Esophagus (tissue), 2 donors: Measurements from ENCODE around the gene TET2. TPM values are rescaled to one million over a fixed set of nuclear protein-coding genes. Genes with fewer than 3 reads are reported as not detected.

Experiments used
- H3K27ac ChIP-seq, 2 donors: one replicate each; pipeline ENCODE4 v1.5.1; 2013; ENCODE audit warnings: low read depth in 2 of 2, mild to moderate bottlenecking in 2 of 2, inconsistent platforms in 1 of 2, low read length in 1 of 2, moderate library complexity in 1 of 2
- H3K27me3 ChIP-seq, 2 donors: one replicate each; pipeline ENCODE4 v1.6.1; 2013; ENCODE audit warnings: low read length in 2 of 2, control low read depth in 1 of 2, mild to moderate bottlenecking in 1 of 2; ENCODE audit not compliant: insufficient read depth in 2 of 2, control insufficient read depth in 1 of 2
- H3K36me3 ChIP-seq, 2 donors: one replicate each; pipeline ENCODE4 v1.6.1; 2013; ENCODE audit warnings: low read length in 1 of 2; ENCODE audit not compliant: control insufficient read depth in 2 of 2, insufficient read depth in 2 of 2
- H3K4me1 ChIP-seq, 2 donors: one replicate each; pipeline ENCODE4 v1.6.1; 2013; ENCODE audit warnings: low read length in 1 of 2; ENCODE audit not compliant: control insufficient read depth in 2 of 2, insufficient read depth in 2 of 2
- H3K4me3 ChIP-seq, 2 donors: one replicate each; pipeline ENCODE4 v1.5.1; 2013; ENCODE audit warnings: low read length in 2 of 2, mild to moderate bottlenecking in 2 of 2, low read depth in 1 of 2, moderate library complexity in 1 of 2
- H3K9me3 ChIP-seq, 2 donors: one replicate each; pipeline ENCODE4 v1.6.1; 2013; ENCODE audit warnings: mild to moderate bottlenecking in 2 of 2, low read depth in 1 of 2, low read length in 1 of 2, moderate library complexity in 1 of 2; ENCODE audit not compliant: control insufficient read depth in 2 of 2, insufficient read depth in 1 of 2
- WGBS, 2 donors: extraction: QIAGEN DNeasy Blood & Tissue Kit; methylation state at CpG; one replicate each; pipeline ENCODE4 v1.1.7; 2013; 5-methylcytosine and 5-hydroxymethylcytosine counted together
- polyA plus RNA-seq, 2 donors: library from polyadenylated mRNA; stranded (reverse); fragments of 200-250 nt; gene quantifications; one replicate each; pipeline ENCODE4 v1.2.3, GENCODE V29; 2013
- donor health status: healthy with polysubstance abuse.
- donor health status: Bipolar disorder and iron deficiency.

Gene TET2
- polyA plus RNA-seq, 2 donors = 4.7 to 5.3 TPM

GRCh38 chr4:105192474-105192873 lies 45.8 kb downstream of the TET2 start:
- Histone ChIP-seq H3K9me3 (no peaks in the 10 kb centered on the region), H3K4me1 (peaks cover 0 to 3% of the 10 kb centered on the region in 2 donors), H3K4me3 (no peak overlapping the region), H3K27me3 (no peaks in the 10 kb centered on the region), H3K27ac (no peak overlapping the region), H3K36me3 (no peaks in the 10 kb centered on the region)

- no peak overlapping the region for H3K4me3 ChIP-seq
- no peaks in the 10 kb centered on the region for H3K36me3 ChIP-seq
- WGBS, 2 donors = 75 to 78% methylated on average over 1 of the region's 1 CpG
- H3K4me1 ChIP-seq = peaks cover 0 to 3% of the 10 kb centered on the region in 2 donors
- no peaks in the 10 kb centered on the region for H3K27me3 ChIP-seq
- no peak overlapping the region for H3K27ac ChIP-seq
- no peaks in the 10 kb centered on the region for H3K9me3 ChIP-seq
Observed at GRCh38 chr4:105192910-105193309, 46.2 kb downstream of the TET2 start.

- H3K4me3 ChIP-seq = no peak overlapping the region
- WGBS, 2 donors = 85 to 94% methylated on average over 3 of the region's 3 CpGs
- H3K4me1 ChIP-seq = peaks cover 0 to 3% of the 10 kb centered on the region in 2 donors
- no peaks in the 10 kb centered on the region for H3K36me3 ChIP-seq
- H3K27me3 ChIP-seq = no peaks in the 10 kb centered on the region
- no peaks in the 10 kb centered on the region for H3K9me3 ChIP-seq
- H3K27ac ChIP-seq = no peak overlapping the region
Observed at GRCh38 chr4:105193536-105193935, 46.9 kb downstream of the TET2 start.

GRCh38 chr4:105194328-105195231 lies 47.9 kb downstream of the TET2 start:
- Histone ChIP-seq H3K27me3 (no peaks in the 10 kb centered on the region), H3K36me3 (no peaks in the 10 kb centered on the region), H3K27ac (no peak overlapping the region), H3K4me1 (peaks cover 0 to 3% of the 10 kb centered on the region in 2 donors), H3K9me3 (no peaks in the 10 kb centered on the region), H3K4me3 (no peak overlapping the region)

- no peak overlapping the region for H3K27ac ChIP-seq
- WGBS, 2 donors = 70 to 72% methylated on average over 5 of the region's 5 CpGs
Observed at GRCh38 chr4:105196523-105197145, 50.0 kb downstream of the TET2 start.

GRCh38 chr4:105197777-105198176 lies 51.1 kb downstream of the TET2 start:
- Histone ChIP-seq H3K36me3 (no peaks in the 10 kb centered on the region), H3K4me3 (no peak overlapping the region), H3K27me3 (no peaks in the 10 kb centered on the region), H3K4me1 (peaks cover 0 to 3% of the 10 kb centered on the region in 2 donors), H3K27ac (no peak overlapping the region), H3K9me3 (no peaks in the 10 kb centered on the region)
- WGBS, 2 donors = 70 to 84% methylated on average over 3 of the region's 3 CpGs

More at GRCh38 chr4:105196523-105197145, 50.0 kb downstream of the TET2 start:
- H3K27me3 ChIP-seq = no peaks in the 10 kb centered on the region
- H3K4me3 ChIP-seq = no peak overlapping the region
- no peaks in the 10 kb centered on the region for H3K36me3 ChIP-seq
- H3K4me1 ChIP-seq = peaks cover 0 to 3% of the 10 kb centered on the region in 2 donors
- H3K9me3 ChIP-seq = no peaks in the 10 kb centered on the region

- no peaks in the 10 kb centered on the region for H3K27me3 ChIP-seq
- H3K4me1 ChIP-seq = no peaks in the 10 kb centered on the region
- WGBS, 2 donors = 84 to 93% methylated on average over 2 of the region's 2 CpGs
- H3K9me3 ChIP-seq = no peaks in the 10 kb centered on the region
- H3K27ac ChIP-seq = no peak overlapping the region
- H3K4me3 ChIP-seq = no peak overlapping the region
- H3K36me3 ChIP-seq = no peaks in the 10 kb centered on the region
Observed at GRCh38 chr4:105198541-105198940, 51.9 kb downstream of the TET2 start.

- Histone ChIP-seq H3K4me3 (no peak overlapping the region), H3K36me3 (no peaks in the 10 kb centered on the region), H3K27me3 (no peaks in the 10 kb centered on the region), H3K27ac (peak overlapping the region in 1 of 2 donors; percentile 42), H3K9me3 (no peaks in the 10 kb centered on the region), H3K4me1 (peaks cover 0 to 2% of the 10 kb centered on the region in 2 donors)
- 75 to 77% methylated on average over 3 of the region's 3 CpGs for WGBS, 2 donors
Observed at GRCh38 chr4:105206214-105206613, 59.5 kb downstream of the TET2 start.

GRCh38 chr4:105207386-105207785 lies 60.7 kb downstream of the TET2 start:
- peaks cover 2% of the 10 kb centered on the region in 2 donors for H3K4me1 ChIP-seq
- 67 to 68% methylated on average over 2 of the region's 2 CpGs for WGBS, 2 donors
- no peak overlapping the region for H3K4me3 ChIP-seq
- peaks cover 0 to 2% of the 10 kb centered on the region in 2 donors for H3K36me3 ChIP-seq
- H3K9me3 ChIP-seq = no peaks in the 10 kb centered on the region
- H3K27ac ChIP-seq = no peak overlapping the region
- H3K27me3 ChIP-seq = no peaks in the 10 kb centered on the region
